GM18502 (cell line): ENCODE measurements around the gene HOXA10.

ENCODE experiments used
- ATAC-seq: cut with Tn5 transposase; IDR thresholded peaks from one replicate; pipeline ENCODE4 v1.9.1; 2021; ENCODE audit warnings: mild to moderate bottlenecking; ENCODE audit not compliant: unreplicated experiment, poor library complexity

The HOXA10 gene

DNA sequence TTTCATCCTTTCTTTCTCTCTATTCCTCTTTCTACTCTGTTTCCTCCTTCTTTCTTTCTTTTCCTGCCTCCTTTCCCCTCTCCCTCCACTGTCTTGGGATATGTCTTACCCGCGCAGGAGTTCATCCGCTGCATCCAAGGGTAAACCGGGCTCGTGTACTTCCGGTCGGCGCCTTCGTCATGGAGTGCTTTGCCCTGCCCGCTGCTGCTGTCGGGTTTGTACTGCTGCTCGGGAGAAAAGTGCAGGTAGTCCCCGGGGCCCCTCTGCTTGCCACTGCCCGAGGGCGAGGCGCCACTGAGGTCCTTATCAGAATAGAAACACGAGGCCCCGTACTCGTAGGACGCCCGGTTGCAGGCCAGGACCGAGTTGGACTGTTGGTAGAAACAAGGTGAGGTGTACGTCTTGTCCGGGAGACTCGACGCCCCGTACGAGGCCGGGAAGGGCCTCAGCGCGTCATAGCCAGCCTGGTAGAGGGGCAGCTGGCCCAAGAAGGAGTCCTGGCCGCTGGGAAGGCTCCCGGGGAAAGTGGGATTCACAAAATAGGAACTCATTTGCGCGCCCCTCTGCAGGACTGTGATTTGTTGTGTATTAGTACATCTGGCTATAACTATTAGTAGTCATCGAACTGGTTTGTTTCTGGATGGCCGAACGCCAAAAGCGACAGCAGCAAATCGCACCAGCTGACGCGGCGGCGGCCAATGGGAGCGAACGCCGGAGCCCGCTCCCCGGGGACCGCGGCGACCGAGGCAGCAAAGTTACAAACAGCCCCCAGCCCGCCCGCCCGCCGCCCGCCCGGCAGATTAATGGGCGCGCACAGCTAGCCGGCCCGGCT lies 26.7 kb downstream of the HOXA10 start, which contains the start of gene HOXA6:
HOXA6 (minus strand) TSS at position 576 of the 832 bp plus-strand sequence; CDS start at position 551, 25 bp downstream.
- ATAC-seq: no peak

DNA sequence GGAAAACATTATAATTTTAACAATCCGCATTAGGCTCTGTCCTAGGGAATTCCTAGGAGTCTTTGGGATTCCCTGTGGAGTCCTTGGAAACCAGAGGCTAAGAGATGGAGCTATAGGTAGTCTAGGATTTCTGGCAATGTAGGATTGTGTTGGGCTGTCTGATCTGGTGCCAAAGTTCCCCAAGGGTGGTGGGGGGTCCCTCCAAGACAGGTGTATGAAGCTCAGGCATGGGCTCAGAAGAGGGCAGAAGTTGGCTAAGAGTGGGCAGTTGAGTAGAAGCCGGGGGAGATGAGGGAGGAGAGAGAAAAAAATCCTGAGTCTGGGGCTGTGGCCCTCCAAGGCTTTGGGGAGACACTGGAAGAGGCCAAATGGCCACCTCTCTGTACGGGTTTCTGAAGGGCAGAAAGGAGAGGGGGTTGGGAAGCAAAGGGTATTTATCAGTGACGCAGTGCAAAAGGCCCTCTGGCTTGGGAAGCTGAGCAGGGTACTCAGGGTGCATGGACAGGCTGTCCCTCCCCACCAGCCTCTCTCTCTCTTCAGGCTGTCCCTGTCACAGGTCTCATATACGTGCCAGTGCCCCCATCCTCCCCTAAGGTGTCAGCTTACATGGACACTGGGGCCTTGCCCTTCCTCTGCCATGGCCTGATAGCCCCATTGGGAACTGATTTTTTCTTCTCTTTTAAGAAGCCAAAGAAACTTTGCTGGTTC lies 27.5 kb downstream of the HOXA10 start:
- no peak for ATAC-seq

DNA sequence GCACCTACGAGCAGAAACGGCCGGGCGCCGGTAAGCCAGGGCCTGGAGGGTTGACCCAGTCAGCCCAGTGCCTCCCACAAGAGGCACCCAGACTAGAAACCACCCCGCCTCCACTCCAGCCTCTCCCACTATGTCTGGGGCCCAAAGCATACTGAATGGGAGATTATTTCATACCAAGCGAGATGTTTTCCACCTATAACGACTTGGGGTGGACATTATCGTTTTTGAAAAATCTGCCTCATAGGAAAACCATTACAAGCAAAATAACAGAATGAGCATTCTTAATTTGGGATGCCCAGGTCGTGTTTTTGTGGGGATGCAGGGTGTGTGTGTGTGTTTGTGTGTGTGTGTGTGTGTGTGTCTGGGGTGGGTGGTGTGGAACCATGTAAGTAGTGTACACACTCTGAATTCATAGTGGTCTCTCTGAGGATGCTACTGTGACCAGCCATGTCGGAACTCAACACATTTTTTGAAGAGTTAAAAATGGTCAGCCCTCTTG lies 28.2 kb downstream of the HOXA10 start:
- no peak for ATAC-seq

DNA sequence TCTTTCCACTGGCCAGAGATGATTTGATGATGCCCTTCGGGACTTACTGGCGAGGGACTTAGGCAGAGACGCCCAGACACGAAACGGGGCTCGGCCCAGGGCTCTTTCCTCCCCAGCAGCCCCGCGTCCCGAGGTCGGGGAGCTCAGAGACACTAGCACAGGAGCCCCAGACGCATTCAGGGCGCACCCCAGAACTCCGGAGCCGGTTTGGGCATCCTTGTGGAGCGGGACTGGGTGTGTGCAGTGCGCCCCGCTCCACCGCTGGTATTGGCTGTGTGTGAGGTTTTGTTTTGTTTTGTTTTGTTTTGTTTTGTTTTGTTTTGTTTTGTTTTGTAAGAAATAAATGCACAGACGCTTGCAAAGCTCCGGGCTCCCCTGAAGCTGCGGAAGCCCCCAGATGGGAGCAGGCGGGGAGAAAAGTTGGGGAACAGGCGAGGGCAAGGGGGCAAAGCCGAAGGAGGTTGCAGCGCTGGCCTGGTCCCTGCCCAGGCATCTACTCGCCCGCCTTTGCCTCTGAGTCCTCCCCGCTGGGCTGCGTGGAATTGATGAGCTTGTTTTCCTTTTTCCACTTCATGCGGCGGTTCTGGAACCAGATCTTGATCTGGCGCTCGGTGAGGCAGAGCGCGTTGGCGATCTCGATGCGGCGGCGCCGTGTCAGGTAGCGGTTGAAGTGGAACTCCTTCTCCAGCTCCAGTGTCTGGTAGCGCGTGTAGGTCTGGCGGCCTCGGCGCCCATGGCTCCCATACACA lies 28.8 kb downstream of the HOXA10 start:
- no peak for ATAC-seq

DNA sequence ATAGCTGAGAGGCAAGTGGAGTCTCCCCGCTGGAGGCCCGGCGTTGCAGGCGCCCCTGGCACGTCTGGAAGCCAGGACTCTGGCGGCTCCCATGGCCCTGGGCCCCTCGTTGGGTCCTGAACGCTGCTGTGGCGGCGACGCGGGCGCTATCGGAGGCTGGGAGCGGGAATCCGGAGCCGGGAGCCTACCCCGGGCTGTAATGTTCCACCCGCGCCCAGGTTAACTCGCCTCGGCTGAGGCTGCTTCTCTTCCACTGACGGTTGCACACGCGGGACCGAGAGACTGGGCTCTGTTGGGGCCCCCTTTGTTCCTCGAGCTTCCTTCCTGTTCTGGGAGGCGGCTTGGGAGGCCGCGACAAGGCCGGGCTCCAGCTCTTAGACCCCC lies 29.3 kb downstream of the HOXA10 start:
- no peak for ATAC-seq

DNA sequence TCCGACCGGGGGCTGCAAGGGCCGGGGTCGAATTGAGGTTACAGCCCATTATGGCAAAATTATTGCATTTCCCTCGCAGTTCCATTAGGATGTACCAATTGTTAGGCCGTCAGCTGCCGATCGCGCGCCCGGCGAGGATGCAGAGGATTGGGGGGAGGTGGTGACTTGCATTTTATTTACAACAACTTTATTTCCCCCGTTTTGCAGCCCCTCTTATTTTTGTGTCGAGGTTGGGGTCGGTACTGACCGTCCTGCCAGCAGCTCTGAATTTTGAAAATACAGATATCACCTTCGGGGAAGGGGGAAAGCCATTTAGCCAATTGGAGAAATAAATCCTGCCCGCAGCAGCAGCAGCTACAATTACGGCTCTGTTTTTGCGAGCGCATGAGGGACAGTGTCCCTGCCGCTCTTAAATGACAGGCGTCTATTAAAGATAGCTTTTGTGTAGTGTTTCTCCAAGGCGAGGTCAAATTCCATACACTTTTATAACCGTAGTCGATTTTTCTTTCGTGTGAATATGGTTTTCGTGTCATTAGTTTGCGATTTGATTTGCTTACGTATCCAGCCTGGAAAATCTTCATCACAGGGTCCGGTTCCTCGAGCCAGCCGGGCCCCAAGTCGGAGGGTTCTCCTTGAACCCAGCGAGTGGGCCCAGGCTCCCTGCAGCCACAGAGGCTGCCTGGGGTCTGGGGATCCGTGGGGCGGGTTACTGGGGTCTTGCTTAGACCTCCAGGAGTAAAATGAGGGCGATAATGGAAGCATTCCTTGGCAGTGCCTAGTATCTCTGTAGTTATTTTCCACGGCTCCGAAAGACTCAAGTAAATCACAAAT lies 30.0 kb downstream of the HOXA10 start:
- no peak for ATAC-seq

DNA sequence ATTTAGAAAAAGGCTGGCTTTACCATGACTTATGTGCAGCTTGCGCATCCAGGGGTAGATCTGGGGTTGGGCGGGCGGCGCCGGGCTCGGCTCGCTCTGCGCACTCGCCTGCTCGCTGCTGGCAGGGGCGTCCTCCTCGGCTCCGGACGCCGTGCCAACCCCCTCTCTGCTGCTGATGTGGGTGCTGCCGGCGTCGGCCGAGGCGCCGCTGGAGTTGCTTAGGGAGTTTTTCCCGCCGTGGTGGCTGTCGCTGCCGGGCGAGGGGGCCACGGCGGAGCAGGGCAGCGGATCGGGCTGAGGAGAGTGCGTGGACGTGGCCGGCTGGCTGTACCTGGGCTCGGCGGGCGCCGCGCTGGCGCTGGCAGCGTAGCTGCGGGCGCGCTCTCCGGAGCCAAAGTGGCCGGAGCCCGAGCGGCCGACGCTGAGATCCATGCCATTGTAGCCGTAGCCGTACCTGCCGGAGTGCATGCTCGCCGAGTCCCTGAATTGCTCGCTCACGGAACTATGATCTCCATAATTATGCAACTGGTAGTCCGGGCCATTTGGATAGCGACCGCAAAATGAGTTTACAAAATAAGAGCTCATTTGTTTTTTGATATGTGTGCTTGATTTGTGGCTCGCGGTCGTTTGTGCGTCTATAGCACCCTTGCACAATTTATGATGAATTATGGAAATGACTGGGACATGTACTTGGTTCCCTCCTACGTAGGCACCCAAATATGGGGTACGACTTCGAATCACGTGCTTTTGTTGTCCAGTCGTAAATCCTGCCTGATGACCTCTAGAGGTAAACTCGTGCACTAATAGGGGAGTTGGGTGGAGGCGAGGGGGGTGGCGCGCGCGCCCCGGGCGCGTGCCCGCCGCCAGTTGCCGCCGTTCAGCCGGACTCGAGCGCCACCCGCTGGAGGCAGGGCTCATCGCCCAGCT lies 30.8 kb downstream of the HOXA10 start, which contains the start of gene HOXA5:
HOXA5 (minus strand) TSS at position 659 of the 927 bp plus-strand sequence; CDS start at position 585, 74 bp downstream.
- ATAC-seq: no peak

DNA sequence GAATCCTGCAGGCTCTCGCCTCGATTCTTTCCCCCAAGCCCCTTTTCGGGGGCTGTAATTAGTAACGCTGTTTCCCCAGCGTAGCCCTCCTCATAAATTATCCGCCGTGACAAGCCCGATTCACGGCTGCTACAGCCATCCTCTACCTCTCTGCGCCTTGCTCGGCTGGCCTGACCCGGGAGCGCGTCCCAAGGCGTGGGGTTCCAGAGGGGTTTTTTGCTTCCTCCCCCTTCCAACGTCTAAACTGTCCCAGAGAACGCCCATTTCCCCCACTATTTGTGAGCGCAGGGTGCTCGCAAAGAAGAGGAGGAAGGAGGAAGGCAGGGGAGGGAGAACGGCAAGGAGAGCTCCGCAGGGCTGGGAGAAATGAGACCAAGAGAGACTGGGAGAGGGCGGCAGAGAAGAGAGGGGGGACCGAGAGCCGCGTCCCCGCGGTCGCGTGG lies 31.5 kb downstream of the HOXA10 start:
- ATAC-seq: no peak

DNA sequence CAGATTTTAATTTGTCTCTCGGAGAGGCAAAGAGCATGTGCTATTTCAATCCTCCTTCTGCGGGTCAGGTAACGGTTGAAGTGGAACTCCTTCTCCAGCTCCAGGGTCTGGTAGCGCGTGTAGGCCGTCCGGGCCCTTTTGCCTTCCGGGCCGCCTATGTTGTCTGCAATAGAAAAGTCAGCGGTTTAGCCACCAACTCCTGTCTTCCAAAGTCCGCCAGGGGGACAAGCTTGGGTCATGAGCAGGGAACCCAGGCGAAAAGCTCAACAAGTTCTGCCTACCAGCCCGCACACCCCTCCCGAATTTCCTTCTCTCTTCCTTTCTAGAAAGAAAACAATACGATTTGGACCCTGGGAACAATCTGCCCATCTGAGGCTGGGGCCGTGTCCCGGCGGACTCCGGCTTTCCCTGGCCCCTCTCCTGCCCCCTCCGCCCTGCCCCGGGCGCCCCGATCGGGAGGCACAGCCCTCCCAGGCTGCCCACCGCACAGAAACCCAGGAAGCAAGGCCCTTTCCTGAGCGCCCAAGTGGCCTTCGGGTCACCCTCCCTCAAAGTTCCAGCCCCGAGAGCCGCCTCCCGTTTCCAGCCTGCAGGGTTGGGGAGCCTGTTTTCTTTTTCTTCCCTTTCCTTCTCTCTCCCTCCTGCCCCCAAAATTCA lies 32.1 kb downstream of the HOXA10 start:
- ATAC-seq: no peak

DNA sequence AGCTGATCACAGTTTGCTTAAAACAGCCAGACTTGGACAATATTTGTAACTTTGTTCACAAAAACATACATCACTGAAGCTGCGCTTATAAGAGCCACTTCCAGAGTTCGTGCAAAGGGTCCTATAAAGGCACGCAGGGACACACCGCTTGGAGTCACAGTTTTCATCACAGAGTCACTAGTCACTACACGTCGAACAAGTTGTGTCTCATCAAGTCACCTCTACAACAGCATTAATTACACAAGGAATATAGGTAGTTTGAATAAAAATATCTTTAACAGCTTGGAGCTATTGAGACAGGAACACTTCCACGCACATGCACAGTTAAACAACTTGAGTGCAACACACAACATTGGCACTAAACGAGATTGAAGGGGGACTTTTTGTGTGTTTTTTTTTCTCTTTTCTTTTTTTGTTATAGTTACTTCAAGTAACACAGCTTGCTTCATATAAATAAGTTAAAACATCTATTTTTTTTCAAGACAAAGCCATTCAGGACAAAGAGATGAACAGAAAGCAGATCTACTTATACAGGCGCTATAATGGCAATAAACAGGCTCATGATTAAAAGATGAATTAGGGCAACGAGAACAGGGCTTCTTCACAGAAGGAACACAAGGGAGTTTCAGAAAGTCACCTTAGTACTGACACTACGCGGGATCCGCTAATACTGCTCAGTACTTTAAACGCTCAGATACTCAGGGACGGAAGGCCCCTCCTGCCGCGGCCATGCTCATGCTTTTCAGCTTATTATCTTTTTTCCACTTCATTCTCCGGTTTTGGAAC lies 32.8 kb downstream of the HOXA10 start:
- ATAC-seq: no peak

DNA sequence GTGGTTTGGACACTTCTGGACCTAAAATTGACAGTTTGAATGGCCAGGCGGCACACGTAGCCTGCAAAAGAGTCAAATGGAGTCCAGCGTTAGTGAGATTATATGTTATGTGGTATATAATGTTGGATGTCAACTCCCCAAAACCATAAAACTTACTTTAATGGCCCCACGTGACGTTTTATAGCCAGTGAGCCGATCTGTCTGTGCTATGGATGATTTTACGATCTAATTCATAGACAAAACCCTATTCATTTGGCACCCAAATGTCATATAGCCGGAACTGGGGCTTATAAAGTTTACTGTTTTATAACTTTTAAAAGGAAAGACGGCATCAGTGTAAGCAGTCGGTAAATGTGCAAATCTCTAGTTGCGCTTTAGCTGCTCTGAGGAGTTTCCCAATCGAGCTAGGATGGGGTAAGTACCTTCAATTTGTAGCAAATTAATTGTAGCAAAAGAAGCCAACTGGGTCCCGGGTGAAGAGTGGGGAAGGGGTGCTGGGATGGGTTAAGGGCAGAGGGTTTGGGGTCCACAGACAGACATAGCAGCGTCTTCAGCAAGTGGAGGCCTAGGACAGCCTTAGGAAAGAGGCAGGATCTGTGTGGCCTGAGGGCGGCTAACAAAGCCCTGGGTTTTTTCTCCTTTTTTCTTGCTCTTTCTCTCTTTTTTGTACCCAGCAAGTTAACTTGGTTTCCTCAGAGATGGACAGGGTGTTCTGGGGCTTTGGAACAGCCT lies 33.8 kb downstream of the HOXA10 start:
- no peak for ATAC-seq

DNA sequence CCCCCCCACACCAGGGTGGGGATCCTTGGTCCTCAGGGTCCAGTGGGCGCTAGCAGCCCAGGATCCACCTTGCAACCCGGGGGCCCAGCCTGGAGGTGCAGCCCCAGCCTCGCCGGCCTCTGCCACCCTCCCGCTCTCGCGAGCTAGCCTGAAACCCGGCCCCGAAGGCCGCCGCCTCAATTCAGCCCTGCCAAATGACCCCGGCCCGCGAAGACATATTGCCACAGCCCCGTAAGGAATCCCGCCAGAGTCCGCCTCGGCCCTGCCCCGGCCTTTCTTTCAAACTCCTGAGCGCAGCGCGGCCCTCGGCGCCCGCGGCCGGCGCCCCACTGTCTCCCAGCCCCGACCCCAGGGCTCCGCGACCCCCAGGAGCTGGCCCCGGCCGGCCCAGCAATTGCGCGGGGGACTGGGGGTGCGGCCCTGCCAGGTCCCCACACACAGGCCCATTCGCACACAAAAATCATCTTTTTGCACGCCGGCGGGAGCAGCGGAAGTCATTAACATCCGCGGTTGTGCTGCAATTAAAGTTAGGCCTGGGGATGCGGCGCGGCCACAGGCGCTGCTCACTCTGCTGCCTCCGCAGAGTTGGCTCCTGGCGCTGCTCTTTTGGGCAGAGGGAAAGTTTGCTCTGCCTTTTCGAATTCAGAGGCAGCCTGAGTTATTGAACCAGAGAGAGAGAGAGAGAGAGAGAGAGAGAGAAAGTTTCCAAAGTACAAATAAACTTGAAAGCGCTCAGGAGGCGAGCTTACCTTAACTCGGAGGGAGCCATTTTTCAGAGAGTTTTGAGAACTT lies 34.6 kb downstream of the HOXA10 start:
- no peak for ATAC-seq

DNA sequence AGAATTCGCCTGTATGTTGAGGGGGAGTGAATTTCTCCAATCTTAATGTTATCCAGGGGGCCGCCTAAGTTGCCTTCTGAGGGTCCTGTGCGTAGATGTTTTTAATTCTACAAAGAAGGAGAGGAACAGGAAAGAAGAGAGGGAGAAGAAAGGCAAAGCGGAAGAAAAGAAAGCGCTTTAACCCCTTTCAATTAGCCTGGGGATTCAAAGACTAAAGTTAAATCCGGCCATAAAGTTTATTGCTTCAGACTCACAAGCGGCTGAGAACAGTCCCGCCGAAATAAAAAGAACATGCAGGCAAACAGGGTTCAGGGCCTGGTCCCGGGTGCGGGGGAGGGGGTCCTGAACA lies 35.2 kb downstream of the HOXA10 start:
- ATAC-seq: no peak

DNA sequence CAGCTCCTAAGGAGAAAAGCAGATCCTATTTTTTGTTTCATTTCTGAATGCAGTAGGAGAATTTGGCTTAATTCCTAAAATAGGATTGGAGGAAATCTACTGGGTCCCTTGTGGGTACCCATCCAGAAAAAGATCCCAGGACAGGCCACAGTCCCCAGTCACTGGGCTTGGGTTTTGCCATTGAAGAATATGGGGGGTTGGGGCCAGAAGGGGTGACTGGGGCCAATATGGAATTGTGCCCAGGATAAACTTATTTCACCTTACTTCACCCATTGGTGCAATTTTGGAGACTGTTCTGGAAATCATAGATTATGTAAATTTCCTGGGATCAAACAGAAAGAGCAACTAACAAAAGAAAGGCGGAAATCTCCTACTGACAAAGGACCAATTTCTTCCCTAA lies 35.6 kb downstream of the HOXA10 start:
- no peak for ATAC-seq

DNA sequence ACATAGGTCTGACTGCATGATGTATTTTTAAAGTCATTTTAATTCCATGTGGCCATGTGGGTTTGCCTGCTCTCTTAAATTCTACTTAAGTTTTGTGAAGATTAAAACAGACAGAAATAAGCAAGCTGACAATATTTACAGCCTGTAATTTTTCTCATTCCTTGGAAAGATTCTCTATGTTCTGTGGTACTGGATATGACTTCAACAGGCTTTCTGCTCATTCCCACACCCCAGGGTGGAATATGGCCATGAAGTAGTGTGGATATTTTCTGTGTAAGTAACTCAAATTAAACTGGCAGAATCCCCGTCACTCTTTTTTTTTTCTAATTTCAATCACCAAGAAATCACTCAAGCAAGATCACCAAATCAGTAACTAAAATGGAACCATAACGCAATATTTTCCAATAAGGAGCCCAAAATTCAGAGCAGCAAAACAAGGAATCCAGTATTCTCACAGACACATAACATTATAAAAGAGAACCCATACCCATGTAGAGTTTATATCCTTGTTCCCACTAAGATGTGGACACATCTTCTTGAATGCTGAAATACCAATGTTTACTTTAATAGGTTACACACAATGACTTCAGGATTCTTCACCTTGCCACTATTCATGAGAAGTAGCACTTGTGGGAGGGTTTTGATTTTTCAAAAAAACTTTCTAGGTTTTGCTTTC lies 36.3 kb downstream of the HOXA10 start:
- ATAC-seq: no peak

DNA sequence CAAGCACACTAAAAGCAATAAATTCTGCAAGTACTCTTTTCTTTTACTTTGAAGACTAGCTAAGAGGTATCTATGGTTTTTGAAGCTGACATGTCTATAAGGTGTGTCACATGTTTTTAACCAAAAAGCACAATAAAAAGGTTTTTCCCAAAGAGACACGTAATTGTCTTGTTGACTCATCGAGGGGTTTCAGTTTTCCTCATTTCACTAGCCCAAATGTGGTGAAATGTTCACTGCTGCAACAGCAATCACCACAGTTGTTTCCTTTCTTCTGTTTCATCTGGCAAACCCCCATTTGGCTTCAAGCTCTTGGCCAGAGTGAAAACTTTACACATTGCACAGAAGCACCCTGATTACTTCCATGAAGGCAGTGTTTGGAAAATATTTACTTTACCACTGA lies 39.7 kb downstream of the HOXA10 start:
- ATAC-seq: no peak
